SH-SY5Y (cell line): ENCODE measurements around the gene ANKRD65.

Source experiments
- GATA2 ChIP-seq: IDR thresholded peaks from 2 replicates; pipeline ENCODE4 v1.6.1; 2011; ENCODE audit warnings: mild to moderate bottlenecking, low read depth, low read length
- GATA3 ChIP-seq: IDR thresholded peaks from 2 replicates; pipeline ENCODE4 v1.6.1; 2011; ENCODE audit warnings: low read depth, mild to moderate bottlenecking, low read length, moderate library complexity

DNA sequence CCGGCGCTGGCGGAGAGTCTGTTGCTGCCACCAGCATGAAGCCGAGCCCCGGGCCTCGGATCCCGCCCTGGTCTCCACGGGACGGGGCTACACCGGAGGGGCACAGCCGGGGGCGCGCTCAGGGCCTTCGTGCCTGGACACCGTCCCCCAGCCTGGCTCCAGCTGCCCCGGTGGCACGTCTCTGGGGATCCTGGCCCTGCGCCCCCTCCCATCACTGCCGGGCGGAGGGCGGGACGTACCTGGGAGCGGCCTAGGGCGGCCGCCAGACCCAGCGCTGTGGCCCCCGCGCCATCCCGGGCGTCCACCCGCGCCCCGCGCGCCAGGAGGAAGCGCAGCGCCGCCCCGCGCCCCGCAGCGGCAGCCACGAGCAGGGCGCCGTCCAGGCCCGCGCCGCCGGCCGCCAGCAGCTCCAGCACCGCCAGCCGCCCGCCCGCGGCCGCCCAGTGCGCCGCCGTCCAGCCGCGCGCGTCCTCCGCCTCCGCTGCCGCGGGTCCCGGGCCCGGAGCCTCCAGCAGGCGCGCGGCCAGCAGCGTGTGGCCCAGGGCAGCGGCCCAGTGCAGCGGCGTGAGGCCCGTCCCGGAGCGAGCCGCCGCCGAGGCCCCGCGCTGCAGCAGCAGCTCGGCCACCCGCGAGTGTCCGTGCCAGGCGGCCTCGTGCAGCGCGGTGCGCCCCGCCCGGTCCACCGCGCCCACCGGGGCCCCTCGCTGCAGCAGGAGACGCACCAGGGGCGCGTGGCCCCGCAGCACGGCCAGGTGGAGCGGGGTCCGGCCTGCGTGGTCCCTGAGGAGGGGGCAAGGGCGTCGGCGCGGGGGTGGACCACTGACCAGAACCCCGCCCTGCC, 1.0 kb downstream of the ANKRD65 start:
- TF ChIP-seq GATA2 (no peak), GATA3 (no peak)
